Neural cell (in vitro differentiated cells): ENCODE results near the gene CCDC81.
"Not testable (repeated sequence)": the region's sequence is repeated elsewhere in the genome, so short reads cannot be mapped to it uniquely, and the experiment has no call there.

Experiments
- EZH2 ChIP-seq: fragments of 200-600, 300-800 bp; shearing (Covaris generic), sonication (generic); IDR thresholded peaks from 2 replicates; pipeline ENCODE4 v1.6.1; 2014; ENCODE audit warnings: antibody characterized with exemption, low read length, borderline replicate concordance, mild to moderate bottlenecking; ENCODE audit not compliant: insufficient read depth, poor library complexity, severe bottlenecking
- TF ChIP-seq, protein P1 (sequence below): fragments of 450-650 bp; IDR thresholded peaks from 2 replicates; pipeline ENCODE4 v1.5.1; 2014; ENCODE audit warnings: antibody characterized with exemption, mild to moderate bottlenecking, moderate library complexity; ENCODE audit not compliant: poor library complexity, severe bottlenecking

DNA sequence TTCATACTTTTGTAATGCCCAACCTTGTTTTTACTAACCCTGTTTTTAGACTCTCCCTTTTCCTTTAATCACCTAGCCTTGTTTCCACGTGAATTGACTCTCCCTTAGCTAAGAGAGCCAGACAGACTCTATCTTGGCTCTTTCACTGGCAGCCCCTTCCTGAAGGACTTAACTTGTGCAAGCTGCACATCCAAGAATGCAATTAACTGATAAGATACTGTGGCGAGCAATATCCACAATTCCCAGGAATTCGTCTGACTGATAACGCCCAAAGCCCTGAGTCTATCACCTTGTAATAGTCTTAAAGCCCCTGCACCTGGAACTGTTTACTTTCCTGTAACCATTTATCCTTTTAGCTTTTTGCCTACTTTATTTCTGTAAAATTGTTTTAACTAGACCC is 48.8 kb downstream of the CCDC81 start:
- TF ChIP-seq, protein P1, sequence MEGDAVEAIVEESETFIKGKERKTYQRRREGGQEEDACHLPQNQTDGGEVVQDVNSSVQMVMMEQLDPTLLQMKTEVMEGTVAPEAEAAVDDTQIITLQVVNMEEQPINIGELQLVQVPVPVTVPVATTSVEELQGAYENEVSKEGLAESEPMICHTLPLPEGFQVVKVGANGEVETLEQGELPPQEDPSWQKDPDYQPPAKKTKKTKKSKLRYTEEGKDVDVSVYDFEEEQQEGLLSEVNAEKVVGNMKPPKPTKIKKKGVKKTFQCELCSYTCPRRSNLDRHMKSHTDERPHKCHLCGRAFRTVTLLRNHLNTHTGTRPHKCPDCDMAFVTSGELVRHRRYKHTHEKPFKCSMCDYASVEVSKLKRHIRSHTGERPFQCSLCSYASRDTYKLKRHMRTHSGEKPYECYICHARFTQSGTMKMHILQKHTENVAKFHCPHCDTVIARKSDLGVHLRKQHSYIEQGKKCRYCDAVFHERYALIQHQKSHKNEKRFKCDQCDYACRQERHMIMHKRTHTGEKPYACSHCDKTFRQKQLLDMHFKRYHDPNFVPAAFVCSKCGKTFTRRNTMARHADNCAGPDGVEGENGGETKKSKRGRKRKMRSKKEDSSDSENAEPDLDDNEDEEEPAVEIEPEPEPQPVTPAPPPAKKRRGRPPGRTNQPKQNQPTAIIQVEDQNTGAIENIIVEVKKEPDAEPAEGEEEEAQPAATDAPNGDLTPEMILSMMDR = not testable (repeated sequence)
- TF ChIP-seq EZH2 = not testable (repeated sequence)
